ENCODE measurements around the gene RAX.

DNA sequence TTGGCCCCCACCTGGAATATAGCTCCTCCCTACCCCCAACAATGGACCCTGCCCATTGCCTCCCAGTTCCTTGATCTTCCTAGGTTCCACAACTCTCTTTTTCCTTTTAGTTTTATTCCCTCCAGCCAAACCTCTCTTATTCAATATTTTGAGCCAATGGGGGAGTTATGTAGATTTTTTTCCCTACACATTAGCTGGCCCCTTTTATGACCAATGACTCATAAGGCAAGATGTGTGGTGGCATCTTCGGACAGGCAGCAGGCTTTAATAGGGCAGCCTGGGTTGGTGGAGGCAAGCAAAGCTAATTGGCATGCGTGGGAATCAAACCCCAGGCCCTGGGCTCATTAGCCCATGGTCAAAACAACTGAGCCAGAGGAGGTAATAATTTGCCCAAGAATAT lies 44.1 kb downstream of the RAX start:
- TF ChIP-seq, protein P1, sequence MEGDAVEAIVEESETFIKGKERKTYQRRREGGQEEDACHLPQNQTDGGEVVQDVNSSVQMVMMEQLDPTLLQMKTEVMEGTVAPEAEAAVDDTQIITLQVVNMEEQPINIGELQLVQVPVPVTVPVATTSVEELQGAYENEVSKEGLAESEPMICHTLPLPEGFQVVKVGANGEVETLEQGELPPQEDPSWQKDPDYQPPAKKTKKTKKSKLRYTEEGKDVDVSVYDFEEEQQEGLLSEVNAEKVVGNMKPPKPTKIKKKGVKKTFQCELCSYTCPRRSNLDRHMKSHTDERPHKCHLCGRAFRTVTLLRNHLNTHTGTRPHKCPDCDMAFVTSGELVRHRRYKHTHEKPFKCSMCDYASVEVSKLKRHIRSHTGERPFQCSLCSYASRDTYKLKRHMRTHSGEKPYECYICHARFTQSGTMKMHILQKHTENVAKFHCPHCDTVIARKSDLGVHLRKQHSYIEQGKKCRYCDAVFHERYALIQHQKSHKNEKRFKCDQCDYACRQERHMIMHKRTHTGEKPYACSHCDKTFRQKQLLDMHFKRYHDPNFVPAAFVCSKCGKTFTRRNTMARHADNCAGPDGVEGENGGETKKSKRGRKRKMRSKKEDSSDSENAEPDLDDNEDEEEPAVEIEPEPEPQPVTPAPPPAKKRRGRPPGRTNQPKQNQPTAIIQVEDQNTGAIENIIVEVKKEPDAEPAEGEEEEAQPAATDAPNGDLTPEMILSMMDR (IDR thresholded peaks at IDR 0.05; ENCODE audit: low read depth, low read length), result no peak
- TF ChIP-seq POLR2A (IDR thresholded peaks at IDR 0.05; ENCODE audit: extremely low read depth, insufficient read length), result no peak
- TF ChIP-seq, protein P2, sequence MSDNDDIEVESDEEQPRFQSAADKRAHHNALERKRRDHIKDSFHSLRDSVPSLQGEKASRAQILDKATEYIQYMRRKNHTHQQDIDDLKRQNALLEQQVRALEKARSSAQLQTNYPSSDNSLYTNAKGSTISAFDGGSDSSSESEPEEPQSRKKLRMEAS (IDR thresholded peaks at IDR 0.05; ENCODE audit: low read depth, low read length), result no peak

All from NB4 (cell line).